Lower leg skin (tissue), 3 donors: ENCODE data around the gene STPG1.

ENCODE experiments used
- CTCF ChIP-seq, 3 donors: fragments of 450-650 bp; IDR thresholded peaks; one replicate each; pipeline ENCODE4 v1.5.1; 2016; ENCODE audit warnings: antibody characterized with exemption in 3 of 3, mild to moderate bottlenecking in 3 of 3, moderate library complexity in 2 of 3
- POLR2A ChIP-seq, 2 donors: fragments of 450-650 bp; IDR thresholded peaks; one replicate each; pipeline ENCODE4 v1.6.1; 2016 to 2017; ENCODE audit warnings: antibody characterized with exemption in 2 of 2, mild to moderate bottlenecking in 1 of 2, moderate library complexity in 1 of 2

GRCh38 chr1:24321697-24322469 lies 91.7 kb downstream of the STPG1 start:
- TF ChIP-seq CTCF (IDR thresholded peaks at IDR 0.05) (no peak), POLR2A (IDR thresholded peaks at IDR 0.05) (no peak)
